SK-N-SH (cell line): Measurements from ENCODE around the gene GNPTAB.

Source experiments
- CHD2 ChIP-seq: fragments of 150-350 bp; IDR thresholded peaks from 2 replicates; pipeline ENCODE4 v1.6.1; 2018; ENCODE audit warnings: low read length; ENCODE audit not compliant: partially characterized antibody
- ELF1 ChIP-seq: IDR thresholded peaks from 2 replicates; pipeline ENCODE4 v1.4.0; 2012
- EP300 ChIP-seq, 2 experiments: IDR thresholded peaks; 2 replicates each; pipeline versions ENCODE4 v1.4.0 to v1.6.1; 2012; ENCODE audit warnings: borderline replicate concordance in 1 of 2, low read depth in 1 of 2, low read length in 1 of 2
- JUND ChIP-seq: IDR thresholded peaks from 2 replicates; pipeline ENCODE4 v1.4.0; 2012
- NRF1 ChIP-seq: IDR thresholded peaks from 2 replicates; pipeline ENCODE4 v1.6.1; 2012; ENCODE audit warnings: low read depth, mild to moderate bottlenecking, low read length
- POLR2AphosphoS5 ChIP-seq: IDR thresholded peaks from 2 replicates; pipeline ENCODE4 v1.6.1; 2012; ENCODE audit warnings: low read depth, low read length
- RAD21 ChIP-seq: IDR thresholded peaks from 2 replicates; pipeline ENCODE4 v1.6.1; 2012; ENCODE audit warnings: mild to moderate bottlenecking, low read length
- SIN3A ChIP-seq: IDR thresholded peaks from 2 replicates; pipeline ENCODE4 v1.6.1; 2012; ENCODE audit warnings: low read depth, mild to moderate bottlenecking, low read length, moderate library complexity, borderline replicate concordance
- SMC3 ChIP-seq: IDR thresholded peaks from 2 replicates; pipeline ENCODE4 v1.6.1; 2012; ENCODE audit warnings: low read depth, low read length, improper control_type of control experiment
- TF ChIP-seq, protein P1 (sequence below): fragments of 200-600 bp; sonication (generic); IDR thresholded peaks from 2 replicates; pipeline ENCODE4 v1.6.1; 2017; ENCODE audit warnings: antibody characterized with exemption, mild to moderate bottlenecking, moderate library complexity
- TF ChIP-seq, protein P2 (sequence below): IDR thresholded peaks from 2 replicates; pipeline ENCODE4 v1.4.0; 2012; ENCODE audit warnings: low read depth

DNA sequence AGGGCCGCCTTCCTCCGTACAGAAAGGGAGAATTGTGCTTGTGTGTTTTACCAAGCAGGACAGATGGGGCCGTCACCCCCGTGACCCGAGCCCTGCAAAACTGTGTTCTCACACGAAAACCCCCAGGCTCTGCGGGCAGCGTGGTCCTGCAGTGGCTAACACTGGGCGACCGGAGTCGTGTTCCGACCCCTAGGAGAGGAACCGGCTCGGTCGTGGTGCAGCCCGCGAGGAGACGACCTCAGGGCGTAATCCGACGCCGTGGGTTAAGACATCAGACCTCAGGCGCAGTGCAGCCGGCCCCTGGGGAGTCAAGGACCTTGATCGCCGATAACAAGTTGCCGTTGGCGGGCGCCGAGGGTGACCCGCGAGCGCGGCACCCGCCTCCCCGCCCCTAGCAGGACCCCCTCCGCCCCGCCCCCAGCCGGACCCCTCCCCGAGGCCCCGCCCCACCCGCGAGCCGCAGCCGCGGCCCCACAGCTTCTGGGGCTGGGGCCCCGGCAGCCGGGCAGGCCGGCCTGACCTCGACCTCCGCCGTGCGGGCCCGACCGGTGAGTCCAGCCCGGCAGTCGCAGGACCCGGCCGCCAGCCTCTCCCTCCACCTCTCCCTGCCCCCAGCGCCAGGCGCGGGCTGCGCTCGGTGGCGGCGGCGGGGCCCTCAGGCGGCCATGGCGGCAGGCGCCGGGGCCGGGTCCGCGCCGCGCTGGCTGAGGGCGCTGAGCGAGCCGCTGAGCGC is 133.4 kb downstream of the GNPTAB start, which contains the start of gene CHPT1:
- TF ChIP-seq, protein P1, sequence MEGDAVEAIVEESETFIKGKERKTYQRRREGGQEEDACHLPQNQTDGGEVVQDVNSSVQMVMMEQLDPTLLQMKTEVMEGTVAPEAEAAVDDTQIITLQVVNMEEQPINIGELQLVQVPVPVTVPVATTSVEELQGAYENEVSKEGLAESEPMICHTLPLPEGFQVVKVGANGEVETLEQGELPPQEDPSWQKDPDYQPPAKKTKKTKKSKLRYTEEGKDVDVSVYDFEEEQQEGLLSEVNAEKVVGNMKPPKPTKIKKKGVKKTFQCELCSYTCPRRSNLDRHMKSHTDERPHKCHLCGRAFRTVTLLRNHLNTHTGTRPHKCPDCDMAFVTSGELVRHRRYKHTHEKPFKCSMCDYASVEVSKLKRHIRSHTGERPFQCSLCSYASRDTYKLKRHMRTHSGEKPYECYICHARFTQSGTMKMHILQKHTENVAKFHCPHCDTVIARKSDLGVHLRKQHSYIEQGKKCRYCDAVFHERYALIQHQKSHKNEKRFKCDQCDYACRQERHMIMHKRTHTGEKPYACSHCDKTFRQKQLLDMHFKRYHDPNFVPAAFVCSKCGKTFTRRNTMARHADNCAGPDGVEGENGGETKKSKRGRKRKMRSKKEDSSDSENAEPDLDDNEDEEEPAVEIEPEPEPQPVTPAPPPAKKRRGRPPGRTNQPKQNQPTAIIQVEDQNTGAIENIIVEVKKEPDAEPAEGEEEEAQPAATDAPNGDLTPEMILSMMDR = no peak
- TF ChIP-seq, protein P2, sequence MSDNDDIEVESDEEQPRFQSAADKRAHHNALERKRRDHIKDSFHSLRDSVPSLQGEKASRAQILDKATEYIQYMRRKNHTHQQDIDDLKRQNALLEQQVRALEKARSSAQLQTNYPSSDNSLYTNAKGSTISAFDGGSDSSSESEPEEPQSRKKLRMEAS = no peak
- no peak for TF ChIP-seq POLR2AphosphoS5
- no peak for TF ChIP-seq SIN3A
- no peak for TF ChIP-seq CHD2
- TF ChIP-seq NRF1 = no peak
- TF ChIP-seq EP300 (IDR thresholded peaks at IDR 0.05; ENCODE audit: borderline replicate concordance in 1 of 2, low read depth in 1 of 2, low read length in 1 of 2) = no peak
- TF ChIP-seq RAD21 = no peak
- TF ChIP-seq JUND = no peak
- TF ChIP-seq SMC3 = no peak
- no peak for TF ChIP-seq ELF1
